OCI-LY1 (cell line): ENCODE measurements around the gene STON2.

Experiments
- EZH2 ChIP-seq: fragments of 200-600 bp; sonication (generic), shearing (Covaris generic); IDR thresholded peaks from 2 replicates; pipeline ENCODE4 v1.8.0; 2017; ENCODE audit warnings: borderline replicate concordance, mixed run types, mild to moderate bottlenecking, antibody characterized with exemption, low read length, moderate library complexity, mixed read lengths
- TF ChIP-seq, protein P1 (sequence below): fragments of 200-600 bp; sonication (generic), shearing (Covaris generic); IDR thresholded peaks from 2 replicates; pipeline ENCODE4 v1.5.1; 2017; ENCODE audit warnings: mild to moderate bottlenecking, antibody characterized with exemption, low read length, moderate library complexity, mixed read lengths

- TF ChIP-seq, protein P1, sequence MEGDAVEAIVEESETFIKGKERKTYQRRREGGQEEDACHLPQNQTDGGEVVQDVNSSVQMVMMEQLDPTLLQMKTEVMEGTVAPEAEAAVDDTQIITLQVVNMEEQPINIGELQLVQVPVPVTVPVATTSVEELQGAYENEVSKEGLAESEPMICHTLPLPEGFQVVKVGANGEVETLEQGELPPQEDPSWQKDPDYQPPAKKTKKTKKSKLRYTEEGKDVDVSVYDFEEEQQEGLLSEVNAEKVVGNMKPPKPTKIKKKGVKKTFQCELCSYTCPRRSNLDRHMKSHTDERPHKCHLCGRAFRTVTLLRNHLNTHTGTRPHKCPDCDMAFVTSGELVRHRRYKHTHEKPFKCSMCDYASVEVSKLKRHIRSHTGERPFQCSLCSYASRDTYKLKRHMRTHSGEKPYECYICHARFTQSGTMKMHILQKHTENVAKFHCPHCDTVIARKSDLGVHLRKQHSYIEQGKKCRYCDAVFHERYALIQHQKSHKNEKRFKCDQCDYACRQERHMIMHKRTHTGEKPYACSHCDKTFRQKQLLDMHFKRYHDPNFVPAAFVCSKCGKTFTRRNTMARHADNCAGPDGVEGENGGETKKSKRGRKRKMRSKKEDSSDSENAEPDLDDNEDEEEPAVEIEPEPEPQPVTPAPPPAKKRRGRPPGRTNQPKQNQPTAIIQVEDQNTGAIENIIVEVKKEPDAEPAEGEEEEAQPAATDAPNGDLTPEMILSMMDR: no peak
- no peak for TF ChIP-seq EZH2
Measured at GRCh38 chr14:81314443-81315175, 85.5 kb downstream of the STON2 start.
